ENCODE measurements around the gene MAPK11. TPM values are rescaled to one million over a fixed set of nuclear protein-coding genes. Genes with fewer than 3 reads are reported as not detected.

The MAPK11 gene
- total RNA-seq, 1 donor from 2014 or later = 131 TPM

GRCh38 chr22:50232481-50233151 is 37.6 kb downstream of the MAPK11 start:
- Mint-ChIP-seq H3K9me3 (ENCODE audit: unreplicated experiment) (peaks cover 4% of the 10 kb centered on the region), H3K27ac (ENCODE audit: unreplicated experiment) (no peak overlapping the region), H3K36me3 (ENCODE audit: unreplicated experiment) (no peaks in the 10 kb centered on the region), H3K4me3 (ENCODE audit: unreplicated experiment) (no peak overlapping the region), H3K27me3 (ENCODE audit: unreplicated experiment) (peaks cover 10% of the 10 kb centered on the region), H3K4me1 (ENCODE audit: low read depth, unreplicated experiment) (peaks cover 1% of the 10 kb centered on the region)
- DNase-seq = no peak
- TF ChIP-seq CTCF (IDR thresholded peaks at IDR 0.05; ENCODE audit: partially characterized antibody, unreplicated experiment) = no peak

- H3K4me3 Mint-ChIP-seq (ENCODE audit: unreplicated experiment) = no peak overlapping the region
- H3K36me3 Mint-ChIP-seq (ENCODE audit: unreplicated experiment) = no peaks in the 10 kb centered on the region
- TF ChIP-seq CTCF (IDR thresholded peaks at IDR 0.05; ENCODE audit: partially characterized antibody, unreplicated experiment) = no peak
- peaks cover 1% of the 10 kb centered on the region for H3K4me1 Mint-ChIP-seq (ENCODE audit: low read depth, unreplicated experiment)
- H3K9me3 Mint-ChIP-seq (ENCODE audit: unreplicated experiment) = peaks cover 6% of the 10 kb centered on the region
- H3K27me3 Mint-ChIP-seq (ENCODE audit: unreplicated experiment) = peaks cover 10% of the 10 kb centered on the region
- H3K27ac Mint-ChIP-seq (ENCODE audit: unreplicated experiment) = no peak overlapping the region
- peak; percentile 10 for DNase-seq
These were observed 40.8 kb downstream of the MAPK11 start for GRCh38 chr22:50229370-50229769.

GRCh38 chr22:50228366-50228765 is 41.8 kb downstream of the MAPK11 start:
- peaks cover 13% of the 10 kb centered on the region for H3K9me3 Mint-ChIP-seq (ENCODE audit: unreplicated experiment)
- DNase-seq = peak; percentile 15
- H3K4me1 Mint-ChIP-seq (ENCODE audit: low read depth, unreplicated experiment) = peaks cover 1% of the 10 kb centered on the region
- no peaks in the 10 kb centered on the region for H3K36me3 Mint-ChIP-seq (ENCODE audit: unreplicated experiment)
- H3K27ac Mint-ChIP-seq (ENCODE audit: unreplicated experiment) = no peak overlapping the region
- H3K27me3 Mint-ChIP-seq (ENCODE audit: unreplicated experiment) = peaks cover 9% of the 10 kb centered on the region
- H3K4me3 Mint-ChIP-seq (ENCODE audit: unreplicated experiment) = no peak overlapping the region
- TF ChIP-seq CTCF (IDR thresholded peaks at IDR 0.05; ENCODE audit: partially characterized antibody, unreplicated experiment) = no peak

GRCh38 chr22:50227579-50228215 is 42.5 kb downstream of the MAPK11 start:
- Mint-ChIP-seq H3K9me3 (ENCODE audit: unreplicated experiment) (peaks cover 13% of the 10 kb centered on the region), H3K36me3 (ENCODE audit: unreplicated experiment) (no peaks in the 10 kb centered on the region), H3K27ac (ENCODE audit: unreplicated experiment) (no peak overlapping the region), H3K4me1 (ENCODE audit: low read depth, unreplicated experiment) (peaks cover 1% of the 10 kb centered on the region), H3K27me3 (ENCODE audit: unreplicated experiment) (peaks cover 9% of the 10 kb centered on the region), H3K4me3 (ENCODE audit: unreplicated experiment) (no peak overlapping the region)
- TF ChIP-seq CTCF (IDR thresholded peaks at IDR 0.05; ENCODE audit: partially characterized antibody, unreplicated experiment) = no peak
- no peak for DNase-seq

GRCh38 chr22:50226875-50227165 is 43.4 kb downstream of the MAPK11 start:
- Mint-ChIP-seq H3K36me3 (ENCODE audit: unreplicated experiment) (no peaks in the 10 kb centered on the region), H3K4me1 (ENCODE audit: low read depth, unreplicated experiment) (peaks cover 1% of the 10 kb centered on the region), H3K27me3 (ENCODE audit: unreplicated experiment) (peaks cover 9% of the 10 kb centered on the region), H3K27ac (ENCODE audit: unreplicated experiment) (no peak overlapping the region), H3K9me3 (ENCODE audit: unreplicated experiment) (peaks cover 13% of the 10 kb centered on the region), H3K4me3 (ENCODE audit: unreplicated experiment) (no peak overlapping the region)
- DNase-seq = peak; percentile 11
- no peak for TF ChIP-seq CTCF (IDR thresholded peaks at IDR 0.05; ENCODE audit: partially characterized antibody, unreplicated experiment)

All from glutamatergic neuron (in vitro differentiated cells).